ENCODE data around the gene RHOF. TPM values are rescaled to one million over a fixed set of nuclear protein-coding genes. Genes with fewer than 3 reads are reported as not detected.

Gene RHOF
- total RNA-seq, 1 experiment from 2014 or later, result 36.7 TPM

- Mint-ChIP-seq H3K27ac (ENCODE audit: unreplicated experiment) (peak overlapping the region; percentile 76), H3K4me3 (ENCODE audit: unreplicated experiment) (no peak overlapping the region), H3K4me1 (ENCODE audit: low read depth, unreplicated experiment) (peaks cover 27% of the 10 kb centered on the region), H3K36me3 (ENCODE audit: insufficient read depth, unreplicated experiment) (peaks cover 46% of the 10 kb centered on the region), H3K27me3 (ENCODE audit: insufficient read depth, unreplicated experiment) (no peaks in the 10 kb centered on the region), H3K9me3 (ENCODE audit: unreplicated experiment) (no peaks in the 10 kb centered on the region)
- BruUV-seq (replicated peaks), result no TSS peak
- Histone ChIP-seq H3K4me3 (ENCODE audit: low read depth, low read length) (no peak overlapping the region), H3K27me3 (replicated peaks; ENCODE audit: control insufficient read depth, insufficient read depth, low read length) (no peaks in the 10 kb centered on the region), H3K4me1 (peaks cover 14% of the 10 kb centered on the region), H3K36me3 (ENCODE audit: control insufficient read depth, insufficient read depth, low read length) (no peaks in the 10 kb centered on the region; the same call in 1 of the 2 replicates), H3K9me3 (no peaks in the 10 kb centered on the region)
- CTCF ChIA-PET, result no interaction called here
- POLR2A ChIA-PET, result no interaction called here
- DNase-seq, result peak; percentile 45 to 73
- intact Hi-C loops (cut with micrococcal nuclease; ENCODE audit: unreplicated experiment), result no loop called here
- TF ChIP-seq CTCF (IDR thresholded peaks at IDR 0.05; ENCODE audit: insufficient read depth in 1 of 2, low read depth in 1 of 2, low read length in 1 of 2, severe bottlenecking in 1 of 2, unreplicated experiment in 1 of 2), result no peak
Observed at GRCh38 chr12:121786440-121786825, 7.1 kb downstream of the RHOF start.

GRCh38 chr12:121784460-121784859 lies 9.0 kb downstream of the RHOF start:
- POLR2A ChIA-PET, result no interaction called here
- H3K9me3 ChIP-seq, result no peaks in the 10 kb centered on the region
- no peaks in the 10 kb centered on the region; the same call in 1 of the 2 replicates for H3K36me3 ChIP-seq (ENCODE audit: control insufficient read depth, insufficient read depth, low read length)
- Mint-ChIP-seq H3K4me1 (ENCODE audit: low read depth, unreplicated experiment) (peaks cover 24% of the 10 kb centered on the region), H3K9me3 (ENCODE audit: unreplicated experiment) (no peaks in the 10 kb centered on the region), H3K27me3 (ENCODE audit: insufficient read depth, unreplicated experiment) (no peaks in the 10 kb centered on the region), H3K27ac (ENCODE audit: unreplicated experiment) (no peak overlapping the region), H3K36me3 (ENCODE audit: insufficient read depth, unreplicated experiment) (peaks cover 40% of the 10 kb centered on the region), H3K4me3 (ENCODE audit: unreplicated experiment) (no peak overlapping the region)
- H3K27me3 ChIP-seq (replicated peaks; ENCODE audit: control insufficient read depth, insufficient read depth, low read length), result no peaks in the 10 kb centered on the region
- no peak for DNase-seq
- TF ChIP-seq CTCF (IDR thresholded peaks at IDR 0.05; ENCODE audit: insufficient read depth in 1 of 2, low read depth in 1 of 2, low read length in 1 of 2, severe bottlenecking in 1 of 2, unreplicated experiment in 1 of 2), result no peak
- intact Hi-C loops (cut with micrococcal nuclease; ENCODE audit: unreplicated experiment), result no loop called here
- no TSS peak for BruUV-seq (replicated peaks)
- no peak overlapping the region for H3K4me3 ChIP-seq (ENCODE audit: low read depth, low read length)
- CTCF ChIA-PET, result interaction anchor here (1.0 kb wide), 1 partner anchor 10 kb away, joined by 3 read pairs; no protein-coding TSS in a partner anchor
- peaks cover 10% of the 10 kb centered on the region for H3K4me1 ChIP-seq

GRCh38 chr12:121783766-121784165 lies 9.7 kb downstream of the RHOF start:
- intact Hi-C loops (cut with micrococcal nuclease; ENCODE audit: unreplicated experiment), result no loop called here
- H3K4me1 Mint-ChIP-seq (ENCODE audit: low read depth, unreplicated experiment), result peaks cover 24% of the 10 kb centered on the region
- CTCF ChIA-PET, result no interaction called here
- no peaks in the 10 kb centered on the region for H3K27me3 Mint-ChIP-seq (ENCODE audit: insufficient read depth, unreplicated experiment)
- no peaks in the 10 kb centered on the region for H3K9me3 Mint-ChIP-seq (ENCODE audit: unreplicated experiment)
- peak overlapping the region; percentile 30 for H3K27ac Mint-ChIP-seq (ENCODE audit: unreplicated experiment)
- peaks cover 45% of the 10 kb centered on the region for H3K36me3 Mint-ChIP-seq (ENCODE audit: insufficient read depth, unreplicated experiment)
- Histone ChIP-seq H3K4me3 (ENCODE audit: low read depth, low read length) (no peak overlapping the region), H3K36me3 (ENCODE audit: control insufficient read depth, insufficient read depth, low read length) (no peaks in the 10 kb centered on the region; the same call in 1 of the 2 replicates), H3K4me1 (peaks cover 10% of the 10 kb centered on the region), H3K27me3 (replicated peaks; ENCODE audit: control insufficient read depth, insufficient read depth, low read length) (no peaks in the 10 kb centered on the region), H3K9me3 (no peaks in the 10 kb centered on the region)
- no TSS peak for BruUV-seq (replicated peaks)
- POLR2A ChIA-PET, result no interaction called here
- TF ChIP-seq CTCF (IDR thresholded peaks at IDR 0.05; ENCODE audit: insufficient read depth in 1 of 2, low read depth in 1 of 2, low read length in 1 of 2, severe bottlenecking in 1 of 2, unreplicated experiment in 1 of 2), result no peak
- DNase-seq, result no peak
- H3K4me3 Mint-ChIP-seq (ENCODE audit: unreplicated experiment), result no peak overlapping the region

Data from Caco-2 (cell line).